ENCODE results near the gene MAN2A1.

MAN2A1 gene

DNA sequence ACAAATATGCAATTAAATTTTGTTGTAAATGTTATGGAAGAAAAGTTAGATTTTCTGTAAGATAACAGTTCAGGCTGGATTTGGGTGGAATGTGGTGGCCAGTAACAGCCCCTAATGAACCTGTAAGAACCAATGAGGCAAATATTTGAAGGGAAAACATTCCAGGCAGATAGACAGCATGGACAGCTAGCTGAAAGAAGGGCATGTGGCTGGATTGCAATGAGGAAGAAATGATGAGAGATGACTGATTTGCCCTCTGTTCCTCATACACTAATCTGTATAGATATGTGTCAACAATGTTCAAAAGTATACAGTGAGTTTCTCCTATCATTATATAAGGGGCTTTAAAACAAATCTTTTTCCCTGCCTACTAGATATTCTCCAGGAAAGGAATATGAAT lies 58.8 kb downstream of the MAN2A1 start:
- no peak overlapping the region for H3K4me3 ChIP-seq (ENCODE audit: low read depth, low read length)
- in situ Hi-C loops (cut with HindIII; ENCODE audit: low sequenced_read_pairs) = no loop called here
- TF ChIP-seq, protein P1, sequence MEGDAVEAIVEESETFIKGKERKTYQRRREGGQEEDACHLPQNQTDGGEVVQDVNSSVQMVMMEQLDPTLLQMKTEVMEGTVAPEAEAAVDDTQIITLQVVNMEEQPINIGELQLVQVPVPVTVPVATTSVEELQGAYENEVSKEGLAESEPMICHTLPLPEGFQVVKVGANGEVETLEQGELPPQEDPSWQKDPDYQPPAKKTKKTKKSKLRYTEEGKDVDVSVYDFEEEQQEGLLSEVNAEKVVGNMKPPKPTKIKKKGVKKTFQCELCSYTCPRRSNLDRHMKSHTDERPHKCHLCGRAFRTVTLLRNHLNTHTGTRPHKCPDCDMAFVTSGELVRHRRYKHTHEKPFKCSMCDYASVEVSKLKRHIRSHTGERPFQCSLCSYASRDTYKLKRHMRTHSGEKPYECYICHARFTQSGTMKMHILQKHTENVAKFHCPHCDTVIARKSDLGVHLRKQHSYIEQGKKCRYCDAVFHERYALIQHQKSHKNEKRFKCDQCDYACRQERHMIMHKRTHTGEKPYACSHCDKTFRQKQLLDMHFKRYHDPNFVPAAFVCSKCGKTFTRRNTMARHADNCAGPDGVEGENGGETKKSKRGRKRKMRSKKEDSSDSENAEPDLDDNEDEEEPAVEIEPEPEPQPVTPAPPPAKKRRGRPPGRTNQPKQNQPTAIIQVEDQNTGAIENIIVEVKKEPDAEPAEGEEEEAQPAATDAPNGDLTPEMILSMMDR (IDR thresholded peaks at IDR 0.05; ENCODE audit: low read depth, low read length) = no peak
- no peak for DNase-seq (ENCODE audit: low read depth, low spot score)

DNA sequence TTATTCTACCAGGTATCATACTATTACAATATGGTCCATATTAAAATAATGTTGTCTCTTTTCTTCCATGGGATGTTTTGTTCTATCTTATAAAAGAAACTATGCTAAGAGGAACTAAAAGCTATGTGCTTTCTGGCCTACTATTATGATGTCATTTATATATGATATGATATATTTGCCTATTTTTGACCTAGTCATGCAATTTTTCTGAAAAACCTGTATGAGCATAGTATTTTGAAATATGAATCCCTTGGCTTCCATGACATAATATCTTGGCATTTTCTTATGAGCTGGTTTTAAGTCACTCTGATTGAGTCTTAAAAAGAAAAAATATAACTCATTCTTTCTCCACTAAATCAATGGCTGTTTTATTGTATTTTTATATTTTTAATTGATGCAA lies 60.7 kb downstream of the MAN2A1 start:
- TF ChIP-seq, protein P1 (IDR thresholded peaks at IDR 0.05; ENCODE audit: low read depth, low read length) = no peak
- H3K4me3 ChIP-seq (ENCODE audit: low read depth, low read length) = no peak overlapping the region
- in situ Hi-C loops (cut with HindIII; ENCODE audit: low sequenced_read_pairs) = no loop called here
- no peak for DNase-seq (ENCODE audit: low read depth, low spot score)

DNA sequence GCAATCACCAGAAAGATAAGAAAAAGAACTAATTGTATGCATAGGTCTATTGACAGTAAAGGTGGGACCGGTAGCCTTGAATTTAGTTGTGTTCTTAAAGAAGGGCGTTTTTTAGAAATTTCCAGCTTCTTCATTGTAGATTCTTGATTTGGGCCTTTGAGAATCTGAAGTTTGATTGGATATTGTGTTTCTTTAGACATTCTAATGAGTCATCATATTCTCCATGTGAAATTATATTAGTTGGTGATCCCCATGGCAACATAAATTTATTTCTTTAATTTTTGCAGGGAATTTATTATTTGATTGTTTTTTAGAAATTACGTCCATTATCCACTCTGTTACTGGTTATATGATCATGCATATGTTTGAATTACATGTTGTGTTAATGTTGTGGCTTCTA lies 63.6 kb downstream of the MAN2A1 start:
- in situ Hi-C loops (cut with HindIII; ENCODE audit: low sequenced_read_pairs) = no loop called here
- no peak for DNase-seq (ENCODE audit: low read depth, low spot score)
- TF ChIP-seq, protein P1 (IDR thresholded peaks at IDR 0.05; ENCODE audit: low read depth, low read length) = no peak
- no peak overlapping the region for H3K4me3 ChIP-seq (ENCODE audit: low read depth, low read length)

DNA sequence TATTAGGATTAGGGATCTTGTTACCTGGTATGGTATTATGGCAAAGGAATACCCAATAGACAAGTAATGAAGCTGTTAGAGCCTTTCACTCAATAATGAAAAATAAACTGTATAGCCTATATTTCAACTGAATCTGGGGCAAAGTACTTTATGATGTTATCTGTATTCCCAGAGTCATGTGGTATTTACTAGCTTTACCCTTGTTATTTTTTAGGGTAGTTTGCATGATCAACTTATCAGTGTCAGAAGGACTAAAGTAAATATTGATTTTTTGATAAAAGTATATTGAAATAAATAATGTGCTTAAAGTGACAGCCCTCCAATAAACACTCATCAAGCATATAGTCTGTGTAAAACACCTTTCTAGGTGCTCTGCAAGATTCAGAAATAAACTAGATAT lies 64.6 kb downstream of the MAN2A1 start:
- TF ChIP-seq, protein P1 (IDR thresholded peaks at IDR 0.05; ENCODE audit: low read depth, low read length) = no peak
- H3K4me3 ChIP-seq (ENCODE audit: low read depth, low read length) = no peak overlapping the region
- DNase-seq (ENCODE audit: low read depth, low spot score) = no peak
- in situ Hi-C loops (cut with HindIII; ENCODE audit: low sequenced_read_pairs) = no loop called here

DNA sequence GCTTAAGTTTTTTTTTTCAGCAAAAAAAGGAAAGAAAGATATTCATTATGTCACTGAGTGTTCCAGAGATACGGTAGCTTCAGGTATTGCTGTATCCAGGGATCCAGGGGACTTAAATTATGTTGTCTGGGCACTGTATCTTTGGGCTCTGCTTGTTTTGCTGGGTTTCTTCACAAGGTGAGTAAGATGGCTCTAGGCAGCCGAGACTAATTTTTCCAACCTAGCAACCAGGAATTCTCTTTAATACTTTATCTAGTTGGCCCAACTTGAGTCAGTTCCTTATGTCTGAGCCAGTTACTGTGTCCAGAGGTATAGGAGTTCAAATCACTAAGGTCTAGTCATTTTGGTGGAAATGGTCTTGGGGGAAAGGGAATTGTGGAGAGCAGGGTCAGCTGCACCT lies 66.0 kb downstream of the MAN2A1 start:
- in situ Hi-C loops (cut with HindIII; ENCODE audit: low sequenced_read_pairs) = no loop called here
- no peak overlapping the region for H3K4me3 ChIP-seq (ENCODE audit: low read depth, low read length)

DNA sequence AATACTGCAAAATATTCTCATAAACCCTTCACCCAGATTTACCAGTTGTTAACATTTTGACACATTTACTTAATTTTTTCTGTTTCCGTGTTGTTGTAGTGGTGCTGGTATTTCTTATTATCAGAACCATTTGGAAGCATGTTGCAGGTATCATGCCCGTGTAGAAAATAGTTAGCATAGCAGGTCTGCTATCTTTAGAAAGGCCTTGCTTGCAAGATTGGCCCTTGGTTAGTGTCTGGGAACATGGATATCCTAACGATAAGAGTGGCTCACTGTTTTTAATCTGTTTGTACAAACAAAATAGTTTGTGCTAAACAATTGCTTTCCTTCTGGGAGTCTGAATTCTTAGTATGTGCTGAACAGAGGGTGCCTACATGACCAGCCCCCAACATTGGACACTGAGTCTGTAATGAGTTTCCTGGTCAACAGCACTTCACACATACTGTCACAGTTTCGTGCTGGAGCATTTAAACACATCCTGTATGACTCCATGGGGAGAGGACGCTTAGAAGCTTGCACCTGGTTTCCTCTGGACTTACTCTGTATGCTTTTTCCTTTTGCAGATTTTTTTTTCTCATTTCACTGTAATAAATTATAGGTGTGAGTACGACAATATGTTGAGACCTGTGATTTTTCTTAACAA lies 66.9 kb downstream of the MAN2A1 start:
- H3K4me3 ChIP-seq (ENCODE audit: low read depth, low read length) = no peak overlapping the region
- DNase-seq (ENCODE audit: low read depth, low spot score) = no peak
- TF ChIP-seq, protein P1 (IDR thresholded peaks at IDR 0.05; ENCODE audit: low read depth, low read length) = no peak
- in situ Hi-C loops (cut with HindIII; ENCODE audit: low sequenced_read_pairs) = no loop called here

More for the DNA sequence above, 66.0 kb downstream of the MAN2A1 start:
- TF ChIP-seq, protein P1 (IDR thresholded peaks at IDR 0.05; ENCODE audit: low read depth, low read length) = no peak
- no peak for DNase-seq (ENCODE audit: low read depth, low spot score)
